Muscle of leg (tissue), 11 donors: ENCODE results near the gene RIMBP2. TPM values are rescaled to one million over a fixed set of nuclear protein-coding genes. Genes with fewer than 3 reads are reported as not detected.

Experiments used
- DNase-seq: peaks from one replicate; pipeline ENCODE4 v3.0.0; 2013
- H3K27ac ChIP-seq: one replicate; pipeline ENCODE4 v1.5.1; 2013; ENCODE audit warnings: mild to moderate bottlenecking, low read length, control low read depth
- H3K27me3 ChIP-seq: one replicate; pipeline ENCODE4 v1.6.1; 2013; ENCODE audit warnings: low read length; ENCODE audit not compliant: control insufficient read depth, insufficient read depth
- H3K36me3 ChIP-seq: one replicate; pipeline ENCODE4 v1.6.1; 2013; ENCODE audit warnings: low read length; ENCODE audit not compliant: control insufficient read depth, insufficient read depth
- H3K4me1 ChIP-seq: one replicate; pipeline ENCODE4 v1.6.1; 2013; ENCODE audit warnings: low read length; ENCODE audit not compliant: control insufficient read depth, insufficient read depth
- H3K4me3 ChIP-seq: one replicate; pipeline ENCODE4 v1.5.1; 2013; ENCODE audit warnings: low read length, control low read depth
- H3K9me3 ChIP-seq: replicated peaks from 2 replicates; pipeline ENCODE4 v1.6.1; 2013; ENCODE audit warnings: low read depth, low read length; ENCODE audit not compliant: control insufficient read depth
- WGBS: methylation state at CpG from one replicate; pipeline ENCODE4 v1.1.5; 2013; ENCODE audit warnings: missing lambda C conversion rate; ENCODE audit not compliant: insufficient coverage; 5-methylcytosine and 5-hydroxymethylcytosine counted together
- polyA plus RNA-seq, 8 donors: library from polyadenylated mRNA; unstranded; fragments of 120-200 nt; gene quantifications; one replicate each; pipeline versions ENCODE4 v1.2.1 to v1.2.3, GENCODE V29; 2013; ENCODE audit warnings: inconsistent platforms in 1 of 8, low replicate concordance in 1 of 8; ENCODE audit not compliant: insufficient read length in 8 of 8, insufficient read depth in 1 of 8
- total RNA-seq: library from RNA; stranded (reverse); fragments of 120-200 nt; gene quantifications from one replicate; pipeline ENCODE4 v1.2.4, GENCODE V29; 2013

Gene RIMBP2
- total and polyA plus RNA-seq, 9 donors: 0.46 to 2.1 (median 0.87) TPM

- H3K36me3 ChIP-seq: no peaks in the 10 kb centered on the region
- DNase-seq: no peak
- H3K27ac ChIP-seq: no peak overlapping the region
- H3K9me3 ChIP-seq: no peaks in the 10 kb centered on the region
- peaks cover 14% of the 10 kb centered on the region for H3K27me3 ChIP-seq
- H3K4me1 ChIP-seq: peaks cover 27% of the 10 kb centered on the region
- no peak overlapping the region for H3K4me3 ChIP-seq
- 57% methylated on average over 16 of the region's 17 CpGs for WGBS
These were observed 234.7 kb downstream of the RIMBP2 start for GRCh38 chr12:130481392-130481879.

DNA sequence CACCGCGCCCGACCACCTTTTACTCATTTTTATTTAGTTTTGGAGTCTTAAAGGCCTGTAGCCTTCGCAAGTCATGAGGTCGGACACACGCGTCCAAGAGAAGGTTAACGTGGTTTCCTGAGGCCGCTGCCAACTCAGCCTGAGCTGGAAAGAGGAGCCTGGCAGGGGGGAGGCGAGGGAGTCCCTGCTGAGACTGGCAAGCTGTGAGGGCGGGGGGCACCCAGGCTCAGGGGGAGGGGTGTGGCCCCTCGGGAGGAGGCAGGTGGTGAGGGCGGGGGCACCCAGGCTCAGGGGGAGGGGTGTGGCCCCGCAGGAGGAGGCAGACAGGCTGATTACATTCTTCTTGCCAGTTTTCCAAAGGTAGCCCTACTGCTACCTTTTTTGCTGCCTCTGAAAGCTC, 235.2 kb downstream of the RIMBP2 start:
- H3K27me3 ChIP-seq: peaks cover 12% of the 10 kb centered on the region
- H3K9me3 ChIP-seq: no peaks in the 10 kb centered on the region
- H3K4me3 ChIP-seq: no peak overlapping the region
- 69% methylated on average over 9 of the region's 14 CpGs for WGBS
- peaks cover 31% of the 10 kb centered on the region for H3K4me1 ChIP-seq
- no peaks in the 10 kb centered on the region for H3K36me3 ChIP-seq
- no peak for DNase-seq
- no peak overlapping the region for H3K27ac ChIP-seq

GRCh38 chr12:130480231-130480630, 235.9 kb downstream of the RIMBP2 start:
- Histone ChIP-seq H3K4me1 (peaks cover 31% of the 10 kb centered on the region), H3K9me3 (no peaks in the 10 kb centered on the region), H3K27ac (no peak overlapping the region), H3K4me3 (no peak overlapping the region), H3K36me3 (no peaks in the 10 kb centered on the region), H3K27me3 (peaks cover 12% of the 10 kb centered on the region)
- no peak for DNase-seq
- WGBS: 100% methylated on average over 2 of the region's 9 CpGs

DNA sequence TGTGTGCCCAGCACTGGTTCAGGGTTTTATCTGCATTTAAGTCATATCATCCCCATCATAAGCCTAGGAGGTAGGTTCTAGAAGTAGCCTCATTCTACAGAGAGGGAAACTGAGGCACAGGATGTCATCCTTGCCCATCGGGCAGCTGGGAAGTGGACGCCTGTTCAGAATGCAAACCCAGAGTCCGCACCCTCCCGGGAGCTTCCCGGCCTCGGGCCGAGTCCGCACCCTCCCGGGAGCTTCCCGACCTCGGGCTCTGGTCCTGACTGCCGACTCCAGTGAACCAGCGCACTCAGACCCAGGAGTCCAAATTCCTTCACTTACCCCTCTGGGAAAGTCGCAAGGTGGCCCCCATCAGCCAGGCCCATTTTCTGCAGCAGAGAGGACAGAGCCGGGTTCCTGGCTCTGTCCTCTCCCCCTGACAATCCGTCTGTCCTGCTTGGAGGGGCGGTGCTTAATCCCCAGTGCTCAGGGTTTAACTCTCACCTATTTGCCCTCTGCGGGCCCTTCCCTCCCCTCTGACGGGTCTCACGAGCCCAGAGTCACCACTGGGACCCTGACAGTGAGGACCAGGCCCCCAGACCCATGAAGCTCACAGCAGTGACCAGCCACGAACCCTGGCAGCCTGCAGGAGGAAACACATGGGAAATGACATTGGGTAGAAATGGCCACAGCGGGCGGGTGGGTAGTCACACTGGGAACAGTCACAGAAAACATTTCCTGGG, 236.5 kb downstream of the RIMBP2 start:
- Histone ChIP-seq H3K4me1 (peaks cover 31% of the 10 kb centered on the region), H3K4me3 (no peak overlapping the region), H3K27me3 (peaks cover 17% of the 10 kb centered on the region), H3K36me3 (no peaks in the 10 kb centered on the region), H3K9me3 (no peaks in the 10 kb centered on the region), H3K27ac (no peak overlapping the region)
- no peak for DNase-seq
- 73% methylated on average over 18 of the region's 23 CpGs for WGBS

- DNase-seq: peak; percentile 65
- no peak overlapping the region for H3K4me3 ChIP-seq
- H3K36me3 ChIP-seq: no peaks in the 10 kb centered on the region
- H3K9me3 ChIP-seq: no peaks in the 10 kb centered on the region
- H3K27me3 ChIP-seq: peaks cover 24% of the 10 kb centered on the region
- peaks cover 31% of the 10 kb centered on the region for H3K4me1 ChIP-seq
- WGBS: 78% methylated on average over 21 of the region's 21 CpGs
- no peak overlapping the region for H3K27ac ChIP-seq
These were observed 237.3 kb downstream of the RIMBP2 start for GRCh38 chr12:130478786-130479185.

GRCh38 chr12:130477701-130478100, 238.4 kb downstream of the RIMBP2 start:
- Histone ChIP-seq H3K27me3 (peaks cover 27% of the 10 kb centered on the region), H3K4me3 (no peak overlapping the region), H3K27ac (no peak overlapping the region), H3K4me1 (peaks cover 31% of the 10 kb centered on the region), H3K36me3 (no peaks in the 10 kb centered on the region), H3K9me3 (no peaks in the 10 kb centered on the region)
- DNase-seq: no peak
- 53% methylated on average over 5 of the region's 9 CpGs for WGBS

- DNase-seq: no peak
These were observed 238.8 kb downstream of the RIMBP2 start for GRCh38 chr12:130477266-130477665.

GRCh38 chr12:130476451-130477135, 239.5 kb downstream of the RIMBP2 start:
- no peak overlapping the region for H3K27ac ChIP-seq
- no peaks in the 10 kb centered on the region for H3K9me3 ChIP-seq
- no peaks in the 10 kb centered on the region for H3K36me3 ChIP-seq
- H3K4me1 ChIP-seq: peaks cover 31% of the 10 kb centered on the region
- DNase-seq: peak; percentile 29
- no peak overlapping the region for H3K4me3 ChIP-seq
- peaks cover 27% of the 10 kb centered on the region for H3K27me3 ChIP-seq
- 30% methylated on average over 20 of the region's 20 CpGs for WGBS

More at GRCh38 chr12:130477266-130477665, 238.8 kb downstream of the RIMBP2 start:
- Histone ChIP-seq H3K4me1 (peaks cover 31% of the 10 kb centered on the region), H3K9me3 (no peaks in the 10 kb centered on the region), H3K27ac (no peak overlapping the region), H3K4me3 (no peak overlapping the region), H3K27me3 (peaks cover 27% of the 10 kb centered on the region), H3K36me3 (no peaks in the 10 kb centered on the region)
- WGBS: 68% methylated on average over 9 of the region's 12 CpGs

DNA sequence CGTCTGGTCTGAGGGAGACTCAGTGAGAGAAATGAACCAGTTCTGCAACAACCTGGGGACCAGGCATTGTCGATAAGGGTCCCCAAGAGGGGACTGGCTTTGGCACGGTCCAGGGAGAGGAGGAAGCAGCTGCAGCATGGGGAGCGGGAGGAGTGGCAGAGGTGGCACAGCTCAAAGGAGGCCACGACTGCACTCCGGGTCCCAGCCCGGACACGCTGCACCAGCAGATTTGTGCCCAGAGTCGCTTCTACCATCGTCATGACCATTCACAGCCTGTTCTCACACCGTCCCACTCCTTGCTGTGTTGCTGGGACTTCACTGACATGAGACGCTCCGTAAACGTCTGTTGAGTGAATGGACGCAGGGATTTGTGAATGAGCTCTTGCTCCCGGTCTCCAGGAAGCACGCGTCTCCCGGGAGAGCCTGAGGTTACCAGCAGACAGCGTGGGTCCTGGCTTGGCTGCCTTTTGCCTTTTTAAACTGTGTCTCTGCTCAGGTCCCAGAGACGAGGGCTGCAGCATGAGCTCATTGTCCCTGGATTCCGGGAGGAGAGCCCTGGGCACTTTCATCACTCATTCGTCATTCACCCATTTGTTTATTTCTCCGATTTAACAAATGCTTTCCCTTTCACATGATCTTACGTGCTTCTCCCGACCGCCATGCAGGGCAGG, 241.4 kb downstream of the RIMBP2 start:
- Histone ChIP-seq H3K4me1 (peaks cover 31% of the 10 kb centered on the region), H3K36me3 (no peaks in the 10 kb centered on the region), H3K27ac (no peak overlapping the region), H3K4me3 (no peak overlapping the region), H3K27me3 (peaks cover 27% of the 10 kb centered on the region), H3K9me3 (no peaks in the 10 kb centered on the region)
- no peak for DNase-seq
- WGBS: 63% methylated on average over 22 of the region's 27 CpGs

DNA sequence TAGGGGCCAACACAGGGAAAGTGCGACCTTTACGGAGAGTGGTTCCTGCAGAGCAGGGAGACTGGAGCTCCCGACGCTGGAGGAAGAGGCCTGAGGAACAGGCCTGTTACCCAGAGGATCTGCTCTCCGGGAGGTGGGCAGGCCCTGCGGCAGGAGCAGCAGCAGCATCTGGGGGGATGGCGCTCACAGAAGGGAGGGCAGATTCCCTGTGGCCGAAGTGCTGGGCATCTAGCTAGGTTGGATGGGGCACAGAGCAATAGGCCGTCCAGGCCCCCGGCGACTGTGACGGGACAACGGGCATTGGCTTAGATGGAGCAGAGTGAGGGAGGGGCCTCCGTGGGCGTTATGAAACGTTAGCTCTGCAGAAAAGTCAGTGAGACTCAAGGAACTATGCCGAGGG, 242.8 kb downstream of the RIMBP2 start:
- peaks cover 18% of the 10 kb centered on the region for H3K4me1 ChIP-seq
- no peak overlapping the region for H3K27ac ChIP-seq
- no peak overlapping the region for H3K4me3 ChIP-seq
- peaks cover 25% of the 10 kb centered on the region for H3K27me3 ChIP-seq
- no peak for DNase-seq
- H3K9me3 ChIP-seq: no peaks in the 10 kb centered on the region
- H3K36me3 ChIP-seq: no peaks in the 10 kb centered on the region
- WGBS: 57% methylated on average over 17 of the region's 17 CpGs
